DND-41 (cell line): ENCODE measurements around the gene SUMF1.

ENCODE experiments used
- ATAC-seq: fragments of 200-7000 bp; cut with Tn5 transposase; 3 replicates; pipeline ENCODE4 v1.9.1; 2021; ENCODE audit warnings: low read depth; ENCODE audit not compliant: insufficient read depth
- DNase-seq: peaks from one replicate; pipeline ENCODE4 v3.0.0-alpha.2; 2020
- H2AFZ ChIP-seq: 2 replicates; pipeline ENCODE4 v1.6.0; 2012; ENCODE audit warnings: low read depth, low read length
- H3K27ac ChIP-seq: 2 replicates; pipeline ENCODE4 v1.5.1; 2012; ENCODE audit warnings: low read length, inconsistent platforms
- H3K27me3 ChIP-seq: fragments of 200-600 bp; sonication (generic); 2 replicates; pipeline ENCODE4 v1.6.0; 2012; ENCODE audit warnings: low read length, mild to moderate bottlenecking, inconsistent platforms; ENCODE audit not compliant: insufficient read depth, poor library complexity
- H3K36me3 ChIP-seq: 2 replicates; pipeline ENCODE4 v1.5.1; 2012; ENCODE audit warnings: low read length, inconsistent platforms; ENCODE audit not compliant: insufficient read depth
- H3K4me1 ChIP-seq: 2 replicates; pipeline ENCODE4 v1.5.1; 2012; ENCODE audit warnings: mild to moderate bottlenecking, low read length; ENCODE audit not compliant: insufficient read depth
- H3K4me2 ChIP-seq: 2 replicates; pipeline ENCODE4 v1.6.0; 2012; ENCODE audit warnings: mild to moderate bottlenecking, moderate library complexity, low read length, inconsistent platforms; ENCODE audit not compliant: insufficient read depth
- H3K4me3 ChIP-seq, 2 experiments: fragments of 200-600 bp in 1 of 2; shearing (Covaris generic) in 1 of 2; 2 replicates each; pipeline ENCODE4 v1.5.1; 2012 to 2016; ENCODE audit warnings: inconsistent platforms in 2 of 2, low read length in 2 of 2, mild to moderate bottlenecking in 2 of 2, low read depth in 1 of 2, moderate library complexity in 1 of 2
- H3K79me2 ChIP-seq: 2 replicates; pipeline ENCODE4 v1.6.0; 2012; ENCODE audit warnings: low read length, inconsistent platforms; ENCODE audit not compliant: insufficient read depth
- H3K9ac ChIP-seq: 2 replicates; pipeline ENCODE4 v1.6.0; 2012; ENCODE audit warnings: low read depth, mild to moderate bottlenecking, inconsistent platforms, low read length, moderate library complexity
- H3K9me3 ChIP-seq: 2 replicates; pipeline ENCODE4 v1.5.1; 2012; ENCODE audit warnings: low read length, moderate library complexity, mild to moderate bottlenecking, inconsistent platforms; ENCODE audit not compliant: insufficient read depth, severe bottlenecking
- H4K20me1 ChIP-seq: 2 replicates; pipeline ENCODE4 v1.6.0; 2012; ENCODE audit warnings: low read length; ENCODE audit not compliant: insufficient read depth
- CTCF ChIP-seq: IDR thresholded peaks from 2 replicates; pipeline ENCODE4 v1.5.1; 2012; ENCODE audit warnings: borderline replicate concordance, low read length, moderate library complexity, mild to moderate bottlenecking; ENCODE audit not compliant: poor library complexity, severe bottlenecking; ENCODE audit errors: extremely low read depth
- EZH2 ChIP-seq: IDR thresholded peaks from 3 replicates; pipeline ENCODE4 v1.6.1; 2012; ENCODE audit warnings: borderline replicate concordance, low read depth, mild to moderate bottlenecking, moderate library complexity, low read length, inconsistent platforms; ENCODE audit not compliant: severe bottlenecking

SUMF1 gene

GRCh38 chr3:4392992-4393391, 74.1 kb downstream of the SUMF1 start:
- Histone ChIP-seq H4K20me1 (no peaks in the 10 kb centered on the region), H3K4me2 (no peak overlapping the region), H3K36me3 (0 out of 2 replicates have a peak, but pooled peaks cover 3% of the 10 kb centered on the region), H3K27ac (no peak overlapping the region), H3K4me1 (peaks cover 7% of the 10 kb centered on the region; the same call in 1 of the 2 replicates), H3K9me3 (no peaks in the 10 kb centered on the region), H2AFZ (no peak overlapping the region), H3K79me2 (no peaks in the 10 kb centered on the region), H3K27me3 (no peaks in the 10 kb centered on the region), H3K9ac (no peak overlapping the region), H3K4me3 (no peak overlapping the region)
- ATAC-seq (no peak), DNase-seq (no peak)
- TF ChIP-seq EZH2: no peak
- TF ChIP-seq CTCF: no peak

- no peak for ATAC-seq
Measured at GRCh38 chr3:4387210-4388204, 79.6 kb downstream of the SUMF1 start.

GRCh38 chr3:4385201-4385600, 81.9 kb downstream of the SUMF1 start:
- ATAC-seq (no peak), DNase-seq (no peak)
- TF ChIP-seq EZH2 (no peak), CTCF (no peak)

More at GRCh38 chr3:4387210-4388204, 79.6 kb downstream of the SUMF1 start:
- TF ChIP-seq CTCF: no peak
- no peak for TF ChIP-seq EZH2
- H4K20me1 ChIP-seq: no peaks in the 10 kb centered on the region
- H3K4me3 ChIP-seq: no peak overlapping the region
- no peaks in the 10 kb centered on the region for H3K27me3 ChIP-seq
- no peaks in the 10 kb centered on the region for H3K4me1 ChIP-seq
- no peak for DNase-seq
- no peak overlapping the region for H3K9ac ChIP-seq
- no peaks in the 10 kb centered on the region for H3K79me2 ChIP-seq
- H3K9me3 ChIP-seq: no peaks in the 10 kb centered on the region
- no peak overlapping the region for H3K27ac ChIP-seq
- H3K36me3 ChIP-seq: no peaks in the 10 kb centered on the region
- H3K4me2 ChIP-seq: no peak overlapping the region
- no peak overlapping the region for H2AFZ ChIP-seq

More at GRCh38 chr3:4385201-4385600, 81.9 kb downstream of the SUMF1 start:
- H2AFZ ChIP-seq: no peak overlapping the region
- H3K4me1 ChIP-seq: no peaks in the 10 kb centered on the region
- no peaks in the 10 kb centered on the region for H3K79me2 ChIP-seq
- H3K9me3 ChIP-seq: no peaks in the 10 kb centered on the region
- H3K9ac ChIP-seq: no peak overlapping the region
- no peak overlapping the region for H3K4me3 ChIP-seq
- no peak overlapping the region for H3K4me2 ChIP-seq
- H3K36me3 ChIP-seq: no peaks in the 10 kb centered on the region
- no peaks in the 10 kb centered on the region for H3K27me3 ChIP-seq
- H3K27ac ChIP-seq: no peak overlapping the region
- no peaks in the 10 kb centered on the region for H4K20me1 ChIP-seq
